ENCODE measurements around the gene UGT1A8. TPM values are rescaled to one million over a fixed set of nuclear protein-coding genes. Genes with fewer than 3 reads are reported as not detected.
"Not testable (repeated sequence)": the region's sequence is repeated elsewhere in the genome, so short reads cannot be mapped to it uniquely, and the experiment has no call there.

The UGT1A8 gene
- total and polyA plus RNA-seq, 12 donors, result 0.05 TPM; not detected in 11

DNA sequence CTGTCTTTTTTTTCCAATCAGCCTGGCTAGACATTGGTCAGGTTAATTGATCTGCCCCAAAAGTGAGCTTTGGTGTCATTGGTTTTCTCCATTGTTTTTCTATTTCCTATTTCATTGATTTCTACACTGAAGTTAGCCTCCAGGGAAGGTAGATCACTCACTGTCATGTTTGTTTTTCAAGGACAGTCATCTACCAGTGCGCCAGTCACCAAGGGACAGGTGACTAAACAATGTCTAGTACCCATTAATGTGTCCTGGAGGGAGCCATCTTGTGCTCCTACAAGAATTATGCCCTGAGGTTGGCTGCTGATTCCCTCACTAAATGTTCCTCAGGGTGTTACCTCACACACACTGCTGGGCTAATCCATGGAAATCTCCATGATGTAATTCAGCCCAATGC is 33.2 kb upstream of the UGT1A8 start:
- no peak overlapping the region for H3K4me3 ChIP-seq
- no peak overlapping the region for H3K27ac ChIP-seq
- 68 to 79% (median 74%) methylated on average over 1 of the region's 1 CpG for WGBS, 4 donors
- TF ChIP-seq, protein P1, sequence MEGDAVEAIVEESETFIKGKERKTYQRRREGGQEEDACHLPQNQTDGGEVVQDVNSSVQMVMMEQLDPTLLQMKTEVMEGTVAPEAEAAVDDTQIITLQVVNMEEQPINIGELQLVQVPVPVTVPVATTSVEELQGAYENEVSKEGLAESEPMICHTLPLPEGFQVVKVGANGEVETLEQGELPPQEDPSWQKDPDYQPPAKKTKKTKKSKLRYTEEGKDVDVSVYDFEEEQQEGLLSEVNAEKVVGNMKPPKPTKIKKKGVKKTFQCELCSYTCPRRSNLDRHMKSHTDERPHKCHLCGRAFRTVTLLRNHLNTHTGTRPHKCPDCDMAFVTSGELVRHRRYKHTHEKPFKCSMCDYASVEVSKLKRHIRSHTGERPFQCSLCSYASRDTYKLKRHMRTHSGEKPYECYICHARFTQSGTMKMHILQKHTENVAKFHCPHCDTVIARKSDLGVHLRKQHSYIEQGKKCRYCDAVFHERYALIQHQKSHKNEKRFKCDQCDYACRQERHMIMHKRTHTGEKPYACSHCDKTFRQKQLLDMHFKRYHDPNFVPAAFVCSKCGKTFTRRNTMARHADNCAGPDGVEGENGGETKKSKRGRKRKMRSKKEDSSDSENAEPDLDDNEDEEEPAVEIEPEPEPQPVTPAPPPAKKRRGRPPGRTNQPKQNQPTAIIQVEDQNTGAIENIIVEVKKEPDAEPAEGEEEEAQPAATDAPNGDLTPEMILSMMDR (IDR thresholded peaks at IDR 0.05), result no peak
- TF ChIP-seq POLR2A (IDR thresholded peaks at IDR 0.05), result no peak
- H3K4me1 ChIP-seq (replicated peaks in 1 of 2), result no peaks in the 10 kb centered on the region
- no peaks in the 10 kb centered on the region for H3K9me3 ChIP-seq (replicated peaks in 1 of 3)
- intact Hi-C loops (cut with DNase I), result no loop called here
- H3K36me3 ChIP-seq (replicated peaks in 1 of 2), result no peaks in the 10 kb centered on the region
- DNase-seq, result no peak
- no peaks in the 10 kb centered on the region for H3K27me3 ChIP-seq

DNA sequence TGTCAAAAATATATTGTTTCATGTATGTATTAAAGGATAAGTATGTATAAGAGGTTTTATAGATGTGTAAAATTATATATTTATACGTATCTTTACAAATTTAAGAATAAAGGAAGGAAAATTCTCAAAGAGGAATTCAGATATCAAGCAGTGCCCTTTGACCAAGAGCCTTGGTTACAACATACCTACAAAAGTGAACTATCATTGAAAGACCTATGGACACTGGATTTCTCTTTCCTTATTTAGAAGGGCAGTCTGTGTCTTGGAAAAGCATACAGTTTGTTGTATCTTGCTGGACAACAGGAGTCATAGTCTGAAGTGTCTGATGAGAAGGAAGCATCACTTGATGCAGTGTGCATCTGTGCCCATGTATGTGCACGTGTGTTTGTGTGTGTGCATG is 29.0 kb upstream of the UGT1A8 start:
- Histone ChIP-seq H3K9me3 (replicated peaks in 1 of 3) (no peaks in the 10 kb centered on the region), H3K36me3 (replicated peaks in 1 of 2) (no peaks in the 10 kb centered on the region), H3K27ac (no peak overlapping the region), H3K4me1 (replicated peaks in 1 of 2) (no peaks in the 10 kb centered on the region), H3K4me3 (no peak overlapping the region), H3K27me3 (no peaks in the 10 kb centered on the region)
- DNase-seq, result no peak
- 71 to 85% (median 78%) methylated on average over 2 of the region's 2 CpGs for WGBS, 4 donors
- intact Hi-C loops (cut with DNase I), result no loop called here
- TF ChIP-seq POLR2A (IDR thresholded peaks at IDR 0.05), result no peak

DNA sequence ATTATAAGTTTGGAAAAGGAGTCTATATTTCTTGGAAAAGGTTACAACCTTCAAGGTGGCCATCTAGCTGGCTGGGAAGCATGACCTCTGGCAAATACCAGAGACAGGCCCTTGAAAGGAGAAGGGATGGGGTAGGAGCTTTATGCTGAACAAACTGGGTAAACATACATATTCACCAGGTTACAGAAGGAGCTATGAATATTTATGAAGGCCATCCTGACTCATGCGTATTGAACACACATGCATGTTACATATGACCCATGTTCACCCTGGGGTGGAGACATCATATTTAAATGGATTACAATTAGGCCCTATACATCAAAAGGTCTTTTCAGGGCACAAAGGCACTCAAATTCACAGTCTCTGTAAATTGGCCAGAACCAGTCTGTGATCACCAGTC is 24.7 kb upstream of the UGT1A8 start:
- H3K4me3 ChIP-seq; DNase-seq; H3K9me3 ChIP-seq (replicated peaks in 1 of 3); H3K27ac ChIP-seq; H3K27me3 ChIP-seq; intact Hi-C loops (cut with DNase I); H3K36me3 ChIP-seq (replicated peaks in 1 of 2); H3K4me1 ChIP-seq (replicated peaks in 1 of 2): not testable (repeated sequence)
- 90 to 97% (median 94%) methylated on average over 1 of the region's 1 CpG for WGBS, 4 donors

DNA sequence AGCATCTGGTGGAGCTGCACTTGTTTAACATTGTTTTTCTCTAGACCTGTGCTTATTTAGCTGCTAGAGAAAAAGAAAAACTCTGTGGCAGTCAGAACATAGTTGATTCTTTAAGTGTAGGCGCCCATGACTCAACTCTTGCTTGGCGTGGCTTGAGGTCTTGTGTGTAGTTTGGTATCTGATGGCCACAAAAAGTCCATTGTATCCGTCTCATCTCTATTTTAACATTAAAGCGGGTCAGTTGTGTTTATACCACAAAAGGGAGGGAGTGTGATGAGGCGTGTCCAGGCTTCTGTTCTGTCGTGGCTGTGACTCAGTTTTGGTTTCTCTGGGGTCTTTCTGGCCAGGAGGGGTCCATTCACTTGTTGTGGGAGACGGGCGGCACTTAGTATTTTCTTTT is 24.2 kb upstream of the UGT1A8 start:
- H3K9me3 ChIP-seq (replicated peaks in 1 of 3), result no peaks in the 10 kb centered on the region
- TF ChIP-seq, protein P1 (IDR thresholded peaks at IDR 0.05), result no peak
- TF ChIP-seq POLR2A (IDR thresholded peaks at IDR 0.05), result no peak
- H3K36me3 ChIP-seq (replicated peaks in 1 of 2), result no peaks in the 10 kb centered on the region
- no peak overlapping the region for H3K27ac ChIP-seq
- no peaks in the 10 kb centered on the region for H3K4me1 ChIP-seq (replicated peaks in 1 of 2)
- intact Hi-C loops (cut with DNase I), result no loop called here
- H3K4me3 ChIP-seq, result no peak overlapping the region
- 74 to 88% (median 82%) methylated on average over 8 of the region's 8 CpGs for WGBS, 4 donors
- no peak for DNase-seq
- H3K27me3 ChIP-seq, result peaks cover 4% of the 10 kb centered on the region

DNA sequence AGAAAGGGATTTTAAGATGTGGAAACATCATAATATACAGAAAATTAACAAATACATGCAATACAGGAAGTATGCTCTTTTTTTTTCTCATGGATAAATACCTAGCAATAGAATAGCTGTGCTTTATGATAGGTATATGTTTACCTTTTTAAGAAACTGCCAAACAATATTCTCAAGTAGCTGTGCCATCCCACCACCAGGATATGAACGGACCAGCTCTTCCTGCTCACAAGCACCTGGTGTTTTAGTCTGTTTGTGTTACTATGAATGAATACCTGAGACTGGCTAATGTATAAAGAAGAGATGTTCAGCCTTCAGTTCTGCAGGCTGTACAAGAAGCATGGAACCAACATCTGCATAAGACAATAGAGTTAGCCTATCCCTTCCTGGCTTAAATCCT is 19.9 kb upstream of the UGT1A8 start:
- TF ChIP-seq, protein P1 (IDR thresholded peaks at IDR 0.05), result no peak
- TF ChIP-seq POLR2A (IDR thresholded peaks at IDR 0.05), result no peak
- Histone ChIP-seq H3K27me3 (peaks cover 9% of the 10 kb centered on the region), H3K4me1 (replicated peaks in 1 of 2) (no peaks in the 10 kb centered on the region), H3K36me3 (replicated peaks in 1 of 2) (no peaks in the 10 kb centered on the region), H3K9me3 (replicated peaks in 1 of 3) (no peaks in the 10 kb centered on the region), H3K4me3 (no peak overlapping the region), H3K27ac (no peak overlapping the region)
- 40 to 67% (median 64%) methylated on average over 1 of the region's 1 CpG for WGBS, 4 donors
- intact Hi-C loops (cut with DNase I), result no loop called here
- DNase-seq, result no peak

All from adrenal gland (tissue), 12 donors.